Sigmoid colon (tissue), 7 donors: ENCODE data around the gene SIK3. TPM values are rescaled to one million over a fixed set of nuclear protein-coding genes. Genes with fewer than 3 reads are reported as not detected.

Experiments
- DNase-seq: peaks from one replicate; pipeline ENCODE4 v3.0.0-alpha.2; 2019
- H3K27ac ChIP-seq, 4 donors: fragments of 200-600 bp; sonication (generic); one replicate each; pipeline ENCODE4 v1.5.1; 2016 to 2019; ENCODE audit warnings: mild to moderate bottlenecking in 1 of 4
- H3K27me3 ChIP-seq, 3 donors: fragments of 200-600 bp; sonication (generic); one replicate each; pipeline ENCODE4 v1.5.1; 2019; ENCODE audit warnings: mild to moderate bottlenecking in 1 of 3
- H3K36me3 ChIP-seq, 4 donors: fragments of 200-600 bp; sonication (generic); one replicate each; pipeline ENCODE4 v1.5.1; 2016 to 2019
- H3K4me1 ChIP-seq, 4 donors: fragments of 200-600 bp; sonication (generic); one replicate each; pipeline ENCODE4 v1.5.1; 2017 to 2019
- H3K4me3 ChIP-seq, 4 donors: fragments of 200-600 bp; sonication (generic); one replicate each; pipeline ENCODE4 v1.5.1; 2017 to 2019; ENCODE audit warnings: mild to moderate bottlenecking in 2 of 4, moderate library complexity in 1 of 4
- H3K9me3 ChIP-seq, 4 donors: fragments of 200-600 bp in 3 of 4; sonication (generic) in 3 of 4; one replicate each; pipeline versions ENCODE4 v1.5.1 to v1.6.1; 2013 to 2019
- CTCF ChIP-seq, 4 experiments: fragments of 450-650 bp in 3 of 4; fragments of 200-600 bp in 1 of 4; IDR thresholded peaks; one replicate each; pipeline ENCODE4 v1.5.1; 2016 to 2019; ENCODE audit warnings: antibody characterized with exemption in 4 of 4, mild to moderate bottlenecking in 3 of 4, moderate library complexity in 2 of 4
- EP300 ChIP-seq, 4 donors: sonication (generic); formaldehyde crosslinking; IDR thresholded peaks; one replicate each; pipeline ENCODE4 v1.6.1; 2017; ENCODE audit warnings: antibody characterized with exemption in 4 of 4
- POLR2A ChIP-seq, 2 donors: fragments of 450-650 bp; IDR thresholded peaks; one replicate each; pipeline ENCODE4 v1.6.1; 2016; ENCODE audit warnings: antibody characterized with exemption in 2 of 2, mild to moderate bottlenecking in 2 of 2, moderate library complexity in 2 of 2
- POLR2AphosphoS5 ChIP-seq, 4 donors: sonication (generic); formaldehyde crosslinking; IDR thresholded peaks; one replicate each; pipeline ENCODE4 v1.6.1; 2017; ENCODE audit warnings: antibody characterized with exemption in 4 of 4
- WGBS, 2 donors: extraction: QIAGEN DNeasy Blood & Tissue Kit; methylation state at CpG; one replicate each; pipeline ENCODE4 v1.1.7; 2013; 5-methylcytosine and 5-hydroxymethylcytosine counted together
- intact Hi-C: fragments of 100-400 bp; cut with DNase I; formaldehyde crosslinking; loops from one replicate; pipeline ENCODE4 v1.15.1; 2023
- polyA plus RNA-seq, 3 donors: library from polyadenylated mRNA; stranded (reverse); fragments of 200-250 nt; gene quantifications; one replicate each; pipeline ENCODE4 v1.2.3, GENCODE V29; 2013
- total RNA-seq, 4 donors: library from RNA; depleted of rRNA; stranded (reverse); fragments of >200 nt; gene quantifications; one replicate each; pipeline ENCODE4 v1.1.0, GENCODE V29; 2016
- donor health status: healthy with polysubstance abuse.
- donor health status: Bipolar disorder and iron deficiency.
- donor health status: healthy.

SIK3 gene
- total and polyA plus RNA-seq, 7 donors, result 5.5 to 53.2 (median 35.3) TPM

DNA sequence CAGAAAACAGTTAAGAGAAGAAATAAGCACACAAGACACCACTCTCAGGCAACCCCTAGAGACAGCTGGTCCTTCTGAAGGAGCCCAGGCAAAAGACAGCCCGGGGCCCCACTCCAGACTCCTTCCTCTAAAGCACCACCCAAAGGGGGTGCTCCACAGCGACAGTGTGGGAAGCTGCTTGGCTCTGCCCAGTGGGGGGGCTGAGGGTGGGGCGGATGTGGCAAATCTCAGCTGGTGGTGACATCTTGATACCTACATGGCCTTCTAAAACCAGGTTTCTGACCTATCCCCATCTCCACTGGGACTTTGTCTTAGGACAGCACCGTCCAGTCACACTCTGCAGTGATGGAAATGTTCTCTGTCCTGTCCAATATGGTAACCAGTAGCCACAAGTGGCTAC is 250.6 kb downstream of the SIK3 start:
- Histone ChIP-seq H3K9me3 (no peaks in the 10 kb centered on the region), H3K4me3 (no peak overlapping the region), H3K27me3 (no peaks in the 10 kb centered on the region), H3K36me3 (peaks cover 16 to 65% (median 51%) of the 10 kb centered on the region in 4 donors), H3K4me1 (peaks cover 0 to 6% (median under 1%) of the 10 kb centered on the region in 4 donors), H3K27ac (no peak overlapping the region)
- TF ChIP-seq EP300 (IDR thresholded peaks at IDR 0.05) (no peak), POLR2A (IDR thresholded peaks at IDR 0.05) (no peak), CTCF (IDR thresholded peaks at IDR 0.05) (no peak), POLR2AphosphoS5 (IDR thresholded peaks at IDR 0.05) (no peak)
- WGBS, 2 donors, result 97 to 98% methylated on average over 4 of the region's 4 CpGs
- no peak for DNase-seq
- intact Hi-C loops, result no loop called here

DNA sequence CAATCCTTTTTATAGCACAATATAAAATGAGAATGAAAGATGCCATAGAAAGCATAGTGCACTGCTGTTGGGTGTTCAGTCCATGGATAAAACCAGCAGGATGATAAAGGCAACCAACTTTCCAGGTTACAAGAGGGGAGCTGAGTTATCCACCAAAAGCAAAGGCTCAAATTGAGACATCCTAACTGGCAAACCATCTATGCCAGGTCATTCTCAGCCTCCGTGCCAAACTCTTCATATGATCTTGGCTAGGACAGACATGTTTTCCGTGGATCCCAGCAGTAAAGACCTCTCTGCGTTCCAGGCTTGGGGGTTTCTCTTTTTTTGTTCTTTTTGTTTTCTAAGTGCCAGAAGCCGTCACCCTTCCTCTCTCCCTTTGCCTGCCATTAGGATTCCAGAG is 253.5 kb downstream of the SIK3 start:
- 94 to 95% methylated on average over 4 of the region's 4 CpGs for WGBS, 2 donors
- no peaks in the 10 kb centered on the region for H3K27me3 ChIP-seq

GRCh38 chr11:116843661-116844060 is 254.6 kb downstream of the SIK3 start:
- TF ChIP-seq CTCF (IDR thresholded peaks at IDR 0.05) (no peak), EP300 (IDR thresholded peaks at IDR 0.05) (no peak), POLR2A (IDR thresholded peaks at IDR 0.05) (no peak), POLR2AphosphoS5 (IDR thresholded peaks at IDR 0.05) (no peak)
- intact Hi-C loops, result no loop called here
- Histone ChIP-seq H3K9me3 (no peaks in the 10 kb centered on the region), H3K4me3 (no peak overlapping the region), H3K27ac (no peak overlapping the region), H3K4me1 (no peaks in the 10 kb centered on the region), H3K27me3 (no peaks in the 10 kb centered on the region), H3K36me3 (peaks cover 16 to 58% (median 43%) of the 10 kb centered on the region in 4 donors)
- no peak for DNase-seq
- 95 to 98% methylated on average over 9 of the region's 9 CpGs for WGBS, 2 donors

More for the DNA sequence above, 253.5 kb downstream of the SIK3 start:
- no peaks in the 10 kb centered on the region for H3K9me3 ChIP-seq
- H3K36me3 ChIP-seq, result peaks cover 16 to 65% (median 51%) of the 10 kb centered on the region in 4 donors
- no peak overlapping the region for H3K4me3 ChIP-seq
- TF ChIP-seq CTCF (IDR thresholded peaks at IDR 0.05) (no peak), POLR2A (IDR thresholded peaks at IDR 0.05) (no peak), EP300 (IDR thresholded peaks at IDR 0.05) (no peak), POLR2AphosphoS5 (IDR thresholded peaks at IDR 0.05) (no peak)
- H3K27ac ChIP-seq, result no peak overlapping the region
- intact Hi-C loops, result no loop called here
- DNase-seq, result no peak
- no peaks in the 10 kb centered on the region for H3K4me1 ChIP-seq

- 70 to 90% methylated on average over 4 of the region's 4 CpGs for WGBS, 2 donors
- H3K9me3 ChIP-seq, result no peaks in the 10 kb centered on the region
- H3K27me3 ChIP-seq, result no peaks in the 10 kb centered on the region
- no peak for TF ChIP-seq POLR2AphosphoS5 (IDR thresholded peaks at IDR 0.05)
- TF ChIP-seq CTCF (IDR thresholded peaks at IDR 0.05), result no peak
- no peaks in the 10 kb centered on the region for H3K4me1 ChIP-seq
- intact Hi-C loops, result no loop called here
- H3K36me3 ChIP-seq, result peaks cover 16 to 50% (median 37%) of the 10 kb centered on the region in 4 donors
- H3K4me3 ChIP-seq, result no peak overlapping the region
- no peak overlapping the region for H3K27ac ChIP-seq
- DNase-seq, result no peak
Measured at GRCh38 chr11:116842909-116843308, 255.3 kb downstream of the SIK3 start.

GRCh38 chr11:116842117-116842516 is 256.1 kb downstream of the SIK3 start:
- 95 to 97% methylated on average over 4 of the region's 4 CpGs for WGBS, 2 donors
- Histone ChIP-seq H3K9me3 (no peaks in the 10 kb centered on the region), H3K27me3 (no peaks in the 10 kb centered on the region), H3K4me1 (no peaks in the 10 kb centered on the region), H3K4me3 (no peak overlapping the region), H3K27ac (no peak overlapping the region), H3K36me3 (peaks cover 9 to 42% (median 29%) of the 10 kb centered on the region in 4 donors)
- no peak for DNase-seq
- intact Hi-C loops, result no loop called here
- no peak for TF ChIP-seq CTCF (IDR thresholded peaks at IDR 0.05)
- TF ChIP-seq POLR2AphosphoS5 (IDR thresholded peaks at IDR 0.05), result no peak
- TF ChIP-seq EP300 (IDR thresholded peaks at IDR 0.05), result no peak
- no peak for TF ChIP-seq POLR2A (IDR thresholded peaks at IDR 0.05)
